T47D (cell line): ENCODE data around the gene PLAC8L1.

Experiments used
- DNase-seq, 2 experiments: peaks; one replicate each; pipeline versions ENCODE4 v3.0.0 to v3.0.0-alpha.2; 2011 to 2012; ENCODE audit warnings: low read depth in 1 of 2, low spot score in 1 of 2
- JUND ChIP-seq: IDR thresholded peaks from 2 replicates; pipeline ENCODE4 v1.6.1; 2012; ENCODE audit warnings: low read depth
- in situ Hi-C: cut with HindIII; loops from 2 replicates; pipeline ENCODE4 v1.10.0; 2016; ENCODE audit warnings: low sequenced_read_pairs, low pct_unique_long_range_greater_than_20kb

The PLAC8L1 gene

GRCh38 chr5:146107901-146108300 lies 2.5 kb upstream of the PLAC8L1 start:
- no peak for TF ChIP-seq JUND
- no peak for DNase-seq
- in situ Hi-C loops, result no loop called here

GRCh38 chr5:146103594-146103993 lies 1.8 kb downstream of the PLAC8L1 start:
- no peak for DNase-seq
- TF ChIP-seq JUND, result no peak
- in situ Hi-C loops, result no loop called here

- no peak for DNase-seq
- in situ Hi-C loops, result no loop called here
- no peak for TF ChIP-seq JUND
Observed at GRCh38 chr5:146101646-146102045, 3.7 kb downstream of the PLAC8L1 start.

GRCh38 chr5:146098047-146098446 lies 7.3 kb downstream of the PLAC8L1 start:
- DNase-seq, result no peak
- no peak for TF ChIP-seq JUND
- in situ Hi-C loops, result no loop called here

- in situ Hi-C loops, result no loop called here
- no peak for TF ChIP-seq JUND
Observed at GRCh38 chr5:146091881-146092280, 13.5 kb downstream of the PLAC8L1 start.

GRCh38 chr5:146089287-146089686 lies 16.1 kb downstream of the PLAC8L1 start:
- in situ Hi-C loops, result no loop called here

More at GRCh38 chr5:146091881-146092280, 13.5 kb downstream of the PLAC8L1 start:
- no peak for DNase-seq

GRCh38 chr5:146088098-146088497 lies 17.3 kb downstream of the PLAC8L1 start:
- no peak for TF ChIP-seq JUND
- no peak for DNase-seq
- in situ Hi-C loops, result no loop called here

More at GRCh38 chr5:146089287-146089686, 16.1 kb downstream of the PLAC8L1 start:
- no peak for TF ChIP-seq JUND
- DNase-seq, result no peak

GRCh38 chr5:146084376-146084775 lies 21.0 kb downstream of the PLAC8L1 start:
- in situ Hi-C loops, result no loop called here
- no peak for TF ChIP-seq JUND
- no peak for DNase-seq

GRCh38 chr5:146082798-146083197 lies 22.6 kb downstream of the PLAC8L1 start:
- DNase-seq, result no peak
- no peak for TF ChIP-seq JUND
- in situ Hi-C loops, result no loop called here

GRCh38 chr5:146081556-146081955 lies 23.8 kb downstream of the PLAC8L1 start:
- no peak for TF ChIP-seq JUND

GRCh38 chr5:146079695-146080373 lies 25.5 kb downstream of the PLAC8L1 start:
- in situ Hi-C loops, result no loop called here
- TF ChIP-seq JUND, result no peak
- no peak for DNase-seq

More at GRCh38 chr5:146081556-146081955, 23.8 kb downstream of the PLAC8L1 start:
- in situ Hi-C loops, result no loop called here
- DNase-seq, result no peak

- TF ChIP-seq JUND, result no peak
- no peak for DNase-seq
Observed at GRCh38 chr5:146078566-146078965, 26.8 kb downstream of the PLAC8L1 start.

GRCh38 chr5:146076455-146076854 lies 28.9 kb downstream of the PLAC8L1 start:
- TF ChIP-seq JUND, result no peak
- in situ Hi-C loops, result no loop called here
- DNase-seq, result no peak

More at GRCh38 chr5:146078566-146078965, 26.8 kb downstream of the PLAC8L1 start:
- in situ Hi-C loops, result no loop called here

- in situ Hi-C loops, result no loop called here
- no peak for TF ChIP-seq JUND
- no peak for DNase-seq
Observed at GRCh38 chr5:146076028-146076427, 29.3 kb downstream of the PLAC8L1 start.
